K562 (cell line): Measurements from ENCODE around the gene FGFR4. TPM values are rescaled to one million over a fixed set of nuclear protein-coding genes. Genes with fewer than 3 reads are reported as not detected.

Source experiments
- ATAC-seq: fragments of 200-7000 bp; cut with Tn5 transposase; 3 replicates; pipeline ENCODE4 v1.9.1; 2020; ENCODE audit warnings: moderate library complexity
- BruUV-seq: library from RNA; stranded (reverse); fragments of 400-500 nt; replicated peaks from 2 replicates; lab custom pipeline; 2021; lab: Mats Ljungman, UMichigan
- CTCF ChIA-PET: fragments of 300-600 bp; formaldehyde crosslinking; extraction: SDS; loops from one replicate; lab custom pipeline; 2021; ENCODE audit warnings: low intra/inter-chr PET ratio; lab: Yijun Ruan, JAX
- POLR2A ChIA-PET: fragments of 300-600, 350-650 bp; sonication (Branson Sonifier 250); formaldehyde crosslinking; extraction: SDS; loops from one replicate; lab custom pipeline; 2021; ENCODE audit warnings: antibody characterized with exemption, inconsistent platforms; lab: Yijun Ruan, JAX
- DNase-seq, 4 experiments: peaks; one replicate each; pipeline versions ENCODE4 v3.0.0 to v3.0.0-alpha.2; 2011 to 2018; ENCODE audit warnings: low spot score in 3 of 4, mixed read lengths in 3 of 4; ENCODE audit errors: extremely low read depth in 1 of 4
- FAIRE-seq: peaks from 2 replicates; lab custom pipeline; 2011; peaks lifted over from hg19 to GRCh38; lab: Jason Lieb, UNC
- H2AFZ ChIP-seq: 2 replicates; pipeline ENCODE4 v1.6.0; 2011; ENCODE audit warnings: low read depth, low read length, control low read depth, inconsistent platforms
- H3K27ac ChIP-seq: fragments of 200-600 bp; 3 replicates; pipeline ENCODE4 v1.8.0; 2011; ENCODE audit warnings: low read depth, mild to moderate bottlenecking, control low read depth, inconsistent platforms, low read length, moderate library complexity, mixed read lengths; ENCODE audit errors: extremely low read depth
- H3K27me3 ChIP-seq, 2 experiments: fragments of 300-600 bp in 1 of 2; 2 replicates in 1 of 2; 3 replicates in 1 of 2; pipeline versions ENCODE4 v1.6.0 to v1.8.0; 2011; ENCODE audit warnings: inconsistent platforms in 2 of 2, low read length in 2 of 2, mild to moderate bottlenecking in 1 of 2, mixed read lengths in 1 of 2, moderate library complexity in 1 of 2; ENCODE audit not compliant: control insufficient read depth in 2 of 2, insufficient read depth in 2 of 2
- H3K36me3 ChIP-seq: fragments of 300-600 bp; 3 replicates; pipeline ENCODE4 v1.8.0; 2011; ENCODE audit warnings: mild to moderate bottlenecking, low read length, inconsistent platforms; ENCODE audit not compliant: control insufficient read depth, insufficient read depth
- H3K4me1 ChIP-seq, 2 experiments: fragments of 200-600 bp in 1 of 2; replicated peaks in 1 of 2; 2 replicates in 1 of 2; 3 replicates in 1 of 2; pipeline versions ENCODE4 v1.5.1 to v1.8.0; 2011; ENCODE audit warnings: inconsistent platforms in 2 of 2, low read length in 2 of 2, mild to moderate bottlenecking in 1 of 2, mixed read lengths in 1 of 2, moderate library complexity in 1 of 2; ENCODE audit not compliant: control insufficient read depth in 2 of 2, insufficient read depth in 2 of 2
- H3K4me2 ChIP-seq: 2 replicates; pipeline ENCODE4 v1.6.1; 2011; ENCODE audit warnings: low read length, control low read depth, inconsistent platforms, mixed read lengths; ENCODE audit not compliant: insufficient read depth
- H3K4me3 ChIP-seq: fragments of 200-600 bp; sonication (generic), shearing (Covaris generic); 2 replicates; pipeline ENCODE4 v1.5.1; 2016; ENCODE audit warnings: control low read depth, inconsistent platforms
- H3K79me2 ChIP-seq: fragments of 200-600 bp; 3 replicates; pipeline ENCODE4 v1.8.0; 2011; ENCODE audit warnings: low read length, inconsistent platforms; ENCODE audit not compliant: control insufficient read depth, insufficient read depth
- H3K9ac ChIP-seq, 2 experiments: 2 replicates each; pipeline versions ENCODE4 v1.6.0 to v1.6.1; 2011; ENCODE audit warnings: low read depth in 2 of 2, low read length in 2 of 2, control low read depth in 1 of 2, inconsistent platforms in 1 of 2, mild to moderate bottlenecking in 1 of 2, mixed read lengths in 1 of 2; ENCODE audit not compliant: insufficient read depth in 1 of 2
- H3K9me1 ChIP-seq: one replicate; pipeline ENCODE4 v1.6.0; 2011; ENCODE audit warnings: inconsistent platforms, mild to moderate bottlenecking, low read length, moderate library complexity; ENCODE audit not compliant: control insufficient read depth, insufficient read depth
- H3K9me3 ChIP-seq: replicated peaks from 2 replicates; pipeline ENCODE4 v1.5.1; 2011; ENCODE audit warnings: low read depth, low read length, inconsistent platforms; ENCODE audit not compliant: control insufficient read depth, insufficient read depth
- H4K20me1 ChIP-seq: replicated peaks from 2 replicates; pipeline ENCODE4 v1.6.1; 2011; ENCODE audit warnings: low read length, inconsistent platforms, mixed read lengths; ENCODE audit not compliant: control insufficient read depth, insufficient read depth
- HNRNPL ChIP-seq: fragments of 200-400 bp; formaldehyde crosslinking; IDR thresholded peaks from 2 replicates; pipeline ENCODE4 v1.6.1; 2017; ENCODE audit warnings: low read depth, mild to moderate bottlenecking, low read length
- SRSF3 ChIP-seq: fragments of 200-400 bp; formaldehyde crosslinking; IDR thresholded peaks from 2 replicates; pipeline ENCODE4 v1.6.1; 2016; ENCODE audit warnings: mild to moderate bottlenecking, low read length, moderate library complexity; ENCODE audit not compliant: insufficient read depth
- STAT5B ChIP-seq: fragments of 250-450 bp; sonication (Bioruptor Pico); IDR thresholded peaks from 2 replicates; pipeline ENCODE4 v1.8.0; 2021; ENCODE audit warnings: mild to moderate bottlenecking, inconsistent platforms
- ZBTB8A ChIP-seq: fragments of 450-650 bp; IDR thresholded peaks from 2 replicates; pipeline ENCODE4 v1.6.1; 2018; ENCODE audit warnings: mild to moderate bottlenecking, moderate library complexity; ENCODE audit not compliant: partially characterized antibody
- ZNF23 ChIP-seq: fragments of 250-450 bp; sonication (Bioruptor Pico); IDR thresholded peaks from 2 replicates; pipeline ENCODE4 v1.4.0; 2020; ENCODE audit warnings: mild to moderate bottlenecking
- WGBS: fragments of 100-300 bp; shearing (Covaris generic); methylation state at CpG from one replicate; pipeline ENCODE4 v1.1.6; 2016; ENCODE audit warnings: low coverage, mixed read lengths; ENCODE audit not compliant: insufficient coverage; ENCODE audit errors: missing lambda C conversion rate; 5-methylcytosine and 5-hydroxymethylcytosine counted together
- in situ Hi-C: fragments of 300-500 bp; cut with MboI; formaldehyde crosslinking; loops from 4 replicates; pipeline ENCODE4 v1.15.0; 2018; ENCODE audit warnings: inconsistent platforms, mixed read lengths
- intact Hi-C: fragments of 100-400 bp; cut with micrococcal nuclease; formaldehyde crosslinking; loops from 2 replicates; pipeline ENCODE4 v1.14.2; 2022
- polyA plus RNA-seq, 8 experiments: library from polyadenylated mRNA; depleted of rRNA in 4 of 8; stranded (reverse) in 5 of 8; unstranded in 3 of 8; fragments of >200 nt; fragmentation: Nextera tagmentation in 2 of 8; fragmentation: Illumina TruSeq in 1 of 8; extraction: Ambion mirVana in 2 of 8; extraction: Trizol in 1 of 8; gene quantifications; 2 replicates each; pipeline versions ENCODE4 v1.2.1 to v1.2.3, GENCODE V29; 2011 to 2014; ENCODE audit warnings: inconsistent platforms in 1 of 8, missing spikeins in 1 of 8
- total RNA-seq, 7 experiments: library from RNA; depleted of rRNA in 6 of 7; stranded (reverse); fragments of >200 nt in 6 of 7; fragmentation: Illumina TruSeq in 2 of 7; extraction: Trizol in 2 of 7; gene quantifications; 2 replicates each; pipeline versions ENCODE4 v1.2.1 to v1.2.3, GENCODE V29; 2011 to 2021; ENCODE audit warnings: low replicate concordance in 1 of 7

Gene FGFR4
- total and polyA plus RNA-seq, 9 of the 15 experiments (the other 6 are each of a cell fraction or from before 2014, with no cell fraction given) = 0.76 to 35.4 (median 7.5) TPM

DNA sequence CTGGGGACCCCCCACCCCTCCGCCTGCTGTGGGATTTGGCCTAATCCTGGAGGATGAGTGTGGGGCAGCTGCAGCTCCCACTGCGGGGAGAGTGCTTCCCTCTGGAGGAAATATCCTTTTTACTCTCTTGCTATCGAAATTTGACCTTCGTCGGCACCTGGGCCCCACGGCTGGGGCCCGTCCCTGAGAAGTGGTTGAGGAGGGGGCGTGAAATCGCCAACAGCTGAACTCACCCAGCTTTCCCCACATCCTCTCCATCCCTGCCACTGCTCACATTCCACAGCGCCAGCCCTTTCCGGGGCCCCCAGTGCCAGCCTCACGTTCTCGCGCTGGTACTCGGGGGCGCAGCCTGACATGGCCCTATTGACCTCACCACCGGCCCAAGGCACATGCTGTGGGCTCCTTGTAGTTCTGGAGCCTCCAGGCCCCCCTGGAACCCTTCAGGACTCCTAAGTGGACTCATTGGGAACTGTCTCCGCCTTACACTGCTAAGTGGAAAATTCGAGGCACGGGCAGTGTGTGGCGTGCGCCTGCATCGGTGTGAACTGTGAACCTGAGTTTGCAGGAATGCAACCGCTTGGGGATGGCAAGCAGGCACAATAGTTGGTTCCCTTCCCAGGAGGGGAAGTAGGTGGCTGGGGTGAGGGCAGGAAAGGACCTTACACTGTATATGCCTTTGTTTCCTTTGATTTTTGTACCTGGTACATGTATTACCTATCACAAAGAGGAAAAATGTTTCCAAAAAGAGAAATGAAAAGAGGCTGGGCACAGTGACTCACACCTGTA is 19.2 kb downstream of the FGFR4 start (continued):
- no peak for TF ChIP-seq SRSF3
- no peak for TF ChIP-seq HNRNPL
- no peak for TF ChIP-seq ZNF23 (CRISPR knock-in tag)

DNA sequence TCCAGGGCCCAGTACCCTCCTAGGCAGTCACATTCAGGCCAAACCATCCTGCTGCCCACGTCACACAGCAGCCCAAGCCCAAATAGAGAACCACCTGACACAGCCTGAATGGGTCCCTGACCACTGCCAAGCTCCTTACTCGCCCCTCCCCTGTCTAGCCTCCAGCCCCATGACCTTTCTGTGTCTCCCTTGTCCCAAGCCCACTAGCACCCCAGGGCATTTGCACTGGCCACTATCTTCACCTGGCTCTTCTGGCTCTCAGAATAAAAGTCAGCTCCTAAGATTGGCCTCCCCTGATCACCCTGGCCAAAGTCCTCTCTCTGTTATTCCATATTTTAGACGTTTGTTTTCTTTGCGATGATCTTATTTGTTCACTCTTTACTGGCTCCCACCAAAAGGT is 20.4 kb downstream of the FGFR4 start:
- no peaks in the 10 kb centered on the region for H3K9me3 ChIP-seq
- in situ Hi-C loops (loop anchor here (25.0 kb wide), 1 partner anchor 1370 kb away; no protein-coding TSS in a partner anchor), intact Hi-C loops (no loop called here)
- ChIA-PET POLR2A (interaction anchor here (0.5 to 0.9 kb wide), 4 partner anchors 8 to 296 kb away, joined by 3 to 4 read pairs (median 3); no protein-coding TSS in a partner anchor), CTCF (interaction anchor here (0.6 kb wide), 1 partner anchor 215 kb away, joined by 3 read pairs; no protein-coding TSS in a partner anchor)
- TF ChIP-seq STAT5B (CRISPR knock-in tag) (no peak), ZBTB8A (no peak)
- no peak overlapping the region for H2AFZ ChIP-seq
- WGBS = 18% methylated on average over 4 of the region's 4 CpGs
- BruUV-seq = no TSS peak
- FAIRE-seq = no peak
- no peak overlapping the region for H3K27ac ChIP-seq
- ATAC-seq = no peak
- H3K36me3 ChIP-seq = no peaks in the 10 kb centered on the region
- H3K4me2 ChIP-seq = no peak overlapping the region
- H3K4me3 ChIP-seq = no peak overlapping the region
- H3K79me2 ChIP-seq = no peaks in the 10 kb centered on the region
- no peaks in the 10 kb centered on the region for H3K9me1 ChIP-seq
- H3K27me3 ChIP-seq = peaks cover 12 to 22% of the 10 kb centered on the region in 2 experiments; a peak in 4 of 5 replicates
- peaks cover 3% of the 10 kb centered on the region; the same call in 1 of the 2 replicates for H4K20me1 ChIP-seq
- H3K9ac ChIP-seq = no peak overlapping the region
- H3K4me1 ChIP-seq = peaks cover 0 to 5% of the 10 kb centered on the region in 2 experiments; a peak in 2 of 5 replicates
- no peak for DNase-seq
